Measurements from ENCODE around the gene TRHDE.
"Not testable (repeated sequence)": the region's sequence is repeated elsewhere in the genome, so short reads cannot be mapped to it uniquely, and the experiment has no call there.

The TRHDE gene

GRCh38 chr12:72498354-72498753 lies 226.2 kb downstream of the TRHDE start:
- Histone ChIP-seq H3K27ac (ENCODE audit: low read length) (no peak overlapping the region), H3K4me1 (ENCODE audit: control insufficient read depth, insufficient read depth, low read length) (no peaks in the 10 kb centered on the region), H3K9me3 (ENCODE audit: control insufficient read depth, insufficient read depth, low read length) (no peaks in the 10 kb centered on the region), H3K27me3 (ENCODE audit: control insufficient read depth, insufficient read depth, low read length) (no peaks in the 10 kb centered on the region), H3K4me3 (ENCODE audit: low read length) (no peak overlapping the region), H3K36me3 (ENCODE audit: control insufficient read depth, insufficient read depth, low read length) (no peaks in the 10 kb centered on the region)
- no peak for DNase-seq (ENCODE audit: low read depth, low spot score)
- no CpG with 5 or more reads among the region's 1 CpG for WGBS (ENCODE audit: insufficient coverage, insufficient read length)

- Histone ChIP-seq H3K4me1 (ENCODE audit: control insufficient read depth, insufficient read depth, low read length) (no peaks in the 10 kb centered on the region), H3K4me3 (ENCODE audit: low read length) (no peak overlapping the region), H3K27me3 (ENCODE audit: control insufficient read depth, insufficient read depth, low read length) (no peaks in the 10 kb centered on the region), H3K27ac (ENCODE audit: low read length) (no peak overlapping the region), H3K36me3 (ENCODE audit: control insufficient read depth, insufficient read depth, low read length) (no peaks in the 10 kb centered on the region), H3K9me3 (ENCODE audit: control insufficient read depth, insufficient read depth, low read length) (no peaks in the 10 kb centered on the region)
- DNase-seq (ENCODE audit: low read depth, low spot score): no peak
- no CpG with 5 or more reads among the region's 5 CpGs for WGBS (ENCODE audit: insufficient coverage, insufficient read length)
These were observed 227.1 kb downstream of the TRHDE start for GRCh38 chr12:72499244-72499643.

GRCh38 chr12:72502546-72502945 lies 230.4 kb downstream of the TRHDE start:
- no CpG with 5 or more reads among the region's 3 CpGs for WGBS (ENCODE audit: insufficient coverage, insufficient read length)
- no peak for DNase-seq (ENCODE audit: low read depth, low spot score)
- H3K36me3 ChIP-seq (ENCODE audit: control insufficient read depth, insufficient read depth, low read length): no peaks in the 10 kb centered on the region
- H3K27me3 ChIP-seq (ENCODE audit: control insufficient read depth, insufficient read depth, low read length): no peaks in the 10 kb centered on the region
- no peaks in the 10 kb centered on the region for H3K9me3 ChIP-seq (ENCODE audit: control insufficient read depth, insufficient read depth, low read length)
- no peak overlapping the region for H3K27ac ChIP-seq (ENCODE audit: low read length)
- no peak overlapping the region for H3K4me3 ChIP-seq (ENCODE audit: low read length)
- no peaks in the 10 kb centered on the region for H3K4me1 ChIP-seq (ENCODE audit: control insufficient read depth, insufficient read depth, low read length)

- no peaks in the 10 kb centered on the region for H3K4me1 ChIP-seq (ENCODE audit: control insufficient read depth, insufficient read depth, low read length)
- no peaks in the 10 kb centered on the region for H3K36me3 ChIP-seq (ENCODE audit: control insufficient read depth, insufficient read depth, low read length)
- DNase-seq (ENCODE audit: low read depth, low spot score): no peak
- H3K27me3 ChIP-seq (ENCODE audit: control insufficient read depth, insufficient read depth, low read length): no peaks in the 10 kb centered on the region
- no peaks in the 10 kb centered on the region for H3K9me3 ChIP-seq (ENCODE audit: control insufficient read depth, insufficient read depth, low read length)
- H3K4me3 ChIP-seq (ENCODE audit: low read length): no peak overlapping the region
- WGBS (ENCODE audit: insufficient coverage, insufficient read length): no CpG with 5 or more reads among the region's 1 CpG
- no peak overlapping the region for H3K27ac ChIP-seq (ENCODE audit: low read length)
These were observed 233.1 kb downstream of the TRHDE start for GRCh38 chr12:72505227-72505626.

GRCh38 chr12:72509891-72510290 lies 237.7 kb downstream of the TRHDE start:
- Histone ChIP-seq H3K36me3 (ENCODE audit: control insufficient read depth, insufficient read depth, low read length) (no peaks in the 10 kb centered on the region), H3K4me3 (ENCODE audit: low read length) (no peak overlapping the region), H3K27me3 (ENCODE audit: control insufficient read depth, insufficient read depth, low read length) (no peaks in the 10 kb centered on the region), H3K4me1 (ENCODE audit: control insufficient read depth, insufficient read depth, low read length) (no peaks in the 10 kb centered on the region), H3K27ac (ENCODE audit: low read length) (no peak overlapping the region), H3K9me3 (ENCODE audit: control insufficient read depth, insufficient read depth, low read length) (no peaks in the 10 kb centered on the region)
- no CpG with 5 or more reads among the region's 1 CpG for WGBS (ENCODE audit: insufficient coverage, insufficient read length)
- DNase-seq (ENCODE audit: low read depth, low spot score): no peak

- no peak for DNase-seq (ENCODE audit: low read depth, low spot score)
- H3K27ac ChIP-seq (ENCODE audit: low read length): no peak overlapping the region
- H3K4me3 ChIP-seq (ENCODE audit: low read length): no peak overlapping the region
- no peaks in the 10 kb centered on the region for H3K36me3 ChIP-seq (ENCODE audit: control insufficient read depth, insufficient read depth, low read length)
- no peaks in the 10 kb centered on the region for H3K27me3 ChIP-seq (ENCODE audit: control insufficient read depth, insufficient read depth, low read length)
- no CpG with 5 or more reads among the region's 1 CpG for WGBS (ENCODE audit: insufficient coverage, insufficient read length)
- no peaks in the 10 kb centered on the region for H3K9me3 ChIP-seq (ENCODE audit: control insufficient read depth, insufficient read depth, low read length)
- H3K4me1 ChIP-seq (ENCODE audit: control insufficient read depth, insufficient read depth, low read length): no peaks in the 10 kb centered on the region
These were observed 238.6 kb downstream of the TRHDE start for GRCh38 chr12:72510772-72511171.

GRCh38 chr12:72511498-72511897 lies 239.3 kb downstream of the TRHDE start:
- no peaks in the 10 kb centered on the region for H3K27me3 ChIP-seq (ENCODE audit: control insufficient read depth, insufficient read depth, low read length)
- H3K4me3 ChIP-seq (ENCODE audit: low read length): no peak overlapping the region
- no CpG with 5 or more reads among the region's 2 CpGs for WGBS (ENCODE audit: insufficient coverage, insufficient read length)
- no peaks in the 10 kb centered on the region for H3K4me1 ChIP-seq (ENCODE audit: control insufficient read depth, insufficient read depth, low read length)
- no peak for DNase-seq (ENCODE audit: low read depth, low spot score)
- no peaks in the 10 kb centered on the region for H3K9me3 ChIP-seq (ENCODE audit: control insufficient read depth, insufficient read depth, low read length)
- no peaks in the 10 kb centered on the region for H3K36me3 ChIP-seq (ENCODE audit: control insufficient read depth, insufficient read depth, low read length)
- no peak overlapping the region for H3K27ac ChIP-seq (ENCODE audit: low read length)

- no peak for DNase-seq (ENCODE audit: low read depth, low spot score)
- Histone ChIP-seq H3K4me3 (ENCODE audit: low read length) (no peak overlapping the region), H3K36me3 (ENCODE audit: control insufficient read depth, insufficient read depth, low read length) (no peaks in the 10 kb centered on the region), H3K4me1 (ENCODE audit: control insufficient read depth, insufficient read depth, low read length) (no peaks in the 10 kb centered on the region), H3K27me3 (ENCODE audit: control insufficient read depth, insufficient read depth, low read length) (no peaks in the 10 kb centered on the region), H3K9me3 (ENCODE audit: control insufficient read depth, insufficient read depth, low read length) (no peaks in the 10 kb centered on the region), H3K27ac (ENCODE audit: low read length) (no peak overlapping the region)
- no CpG with 5 or more reads among the region's 3 CpGs for WGBS (ENCODE audit: insufficient coverage, insufficient read length)
These were observed 239.7 kb downstream of the TRHDE start for GRCh38 chr12:72511906-72512305.

- H3K27ac ChIP-seq (ENCODE audit: low read length); DNase-seq (ENCODE audit: low read depth, low spot score); H3K4me1 ChIP-seq (ENCODE audit: control insufficient read depth, insufficient read depth, low read length); H3K9me3 ChIP-seq (ENCODE audit: control insufficient read depth, insufficient read depth, low read length); H3K27me3 ChIP-seq (ENCODE audit: control insufficient read depth, insufficient read depth, low read length); H3K4me3 ChIP-seq (ENCODE audit: low read length); H3K36me3 ChIP-seq (ENCODE audit: control insufficient read depth, insufficient read depth, low read length): not testable (repeated sequence)
- WGBS (ENCODE audit: insufficient coverage, insufficient read length): no CpG with 5 or more reads among the region's 27 CpGs
These were observed 248.0 kb downstream of the TRHDE start for GRCh38 chr12:72520044-72520678.

GRCh38 chr12:72521326-72521725 lies 249.2 kb downstream of the TRHDE start:
- DNase-seq (ENCODE audit: low read depth, low spot score): no peak
- no peaks in the 10 kb centered on the region for H3K9me3 ChIP-seq (ENCODE audit: control insufficient read depth, insufficient read depth, low read length)

GRCh38 chr12:72522411-72522810 lies 250.2 kb downstream of the TRHDE start:
- no peaks in the 10 kb centered on the region for H3K36me3 ChIP-seq (ENCODE audit: control insufficient read depth, insufficient read depth, low read length)
- H3K9me3 ChIP-seq (ENCODE audit: control insufficient read depth, insufficient read depth, low read length): no peaks in the 10 kb centered on the region
- no peak overlapping the region for H3K4me3 ChIP-seq (ENCODE audit: low read length)
- WGBS (ENCODE audit: insufficient coverage, insufficient read length): no CpG with 5 or more reads among the region's 1 CpG
- no peaks in the 10 kb centered on the region for H3K4me1 ChIP-seq (ENCODE audit: control insufficient read depth, insufficient read depth, low read length)
- no peak for DNase-seq (ENCODE audit: low read depth, low spot score)
- no peaks in the 10 kb centered on the region for H3K27me3 ChIP-seq (ENCODE audit: control insufficient read depth, insufficient read depth, low read length)
- no peak overlapping the region for H3K27ac ChIP-seq (ENCODE audit: low read length)

More at GRCh38 chr12:72521326-72521725, 249.2 kb downstream of the TRHDE start:
- H3K4me3 ChIP-seq (ENCODE audit: low read length): no peak overlapping the region
- H3K4me1 ChIP-seq (ENCODE audit: control insufficient read depth, insufficient read depth, low read length): no peaks in the 10 kb centered on the region
- H3K27ac ChIP-seq (ENCODE audit: low read length): no peak overlapping the region
- WGBS (ENCODE audit: insufficient coverage, insufficient read length): no CpG with 5 or more reads among the region's 3 CpGs
- H3K27me3 ChIP-seq (ENCODE audit: control insufficient read depth, insufficient read depth, low read length): no peaks in the 10 kb centered on the region
- no peaks in the 10 kb centered on the region for H3K36me3 ChIP-seq (ENCODE audit: control insufficient read depth, insufficient read depth, low read length)

Data from iPS DF 6.9 (cell line).